Measurements from ENCODE around the gene PTCH1.

The PTCH1 gene

GRCh38 chr9:95459178-95459577 is 57.6 kb downstream of the PTCH1 start:
- Histone ChIP-seq H3K4me3 (ENCODE audit: low read depth, low read length) (no peak overlapping the region), H4K12ac (ENCODE audit: low read depth, low read length) (no peak overlapping the region), H2BK120ac (ENCODE audit: insufficient read depth, low read length, poor library complexity) (no peak overlapping the region), H3K79me2 (ENCODE audit: control insufficient read depth, insufficient read depth, low read length, poor library complexity) (no peaks in the 10 kb centered on the region), H4K91ac (ENCODE audit: low read depth, low read length) (no peak overlapping the region), H2AFZ (ENCODE audit: insufficient read depth, low read length, poor library complexity) (no peak overlapping the region), H3K23ac (ENCODE audit: low read length) (no peak overlapping the region), H3K4me1 (ENCODE audit: control insufficient read depth in 1 of 2, insufficient read depth in 2 of 2, low read length in 2 of 2) (peaks cover 22 to 28% of the 10 kb centered on the region in 2 experiments), H3K27ac (ENCODE audit: low read depth, low read length) (no peak overlapping the region), H4K8ac (ENCODE audit: low read depth, low read length) (no peak overlapping the region), H3K18ac (ENCODE audit: low read length) (no peak overlapping the region), H3K14ac (ENCODE audit: low read length) (no peak overlapping the region), H3K4ac (ENCODE audit: low read depth, low read length) (no peak overlapping the region), H3K4me2 (ENCODE audit: low read length) (no peak overlapping the region), H3K79me1 (ENCODE audit: low read length) (peaks cover 3% of the 10 kb centered on the region), H3K9ac (ENCODE audit: low read length) (no peak overlapping the region), H3K36me3 (ENCODE audit: control insufficient read depth in 1 of 2, insufficient read depth in 2 of 2, low read length in 2 of 2) (peaks cover 46 to 56% of the 10 kb centered on the region in 2 experiments), H2AK5ac (ENCODE audit: low read length) (no peak overlapping the region), H3K27me3 (ENCODE audit: insufficient read depth, low read length) (no peaks in the 10 kb centered on the region), H2BK12ac (ENCODE audit: low read length) (no peak overlapping the region), H3K9me3 (ENCODE audit: insufficient read depth, low read depth, low read length) (no peaks in the 10 kb centered on the region), H2BK5ac (ENCODE audit: low read depth, low read length, poor library complexity) (no peak overlapping the region)
- no CpG with 5 or more reads among the region's 13 CpGs for WGBS (ENCODE audit: extremely low coverage, insufficient coverage, insufficient read length)
- DNase-seq: no peak

GRCh38 chr9:95458666-95459065 is 58.1 kb downstream of the PTCH1 start:
- no peak for DNase-seq
- H3K4me2 ChIP-seq (ENCODE audit: low read length): no peak overlapping the region
- H3K23ac ChIP-seq (ENCODE audit: low read length): no peak overlapping the region
- H3K79me1 ChIP-seq (ENCODE audit: low read length): peaks cover 3% of the 10 kb centered on the region
- no peak overlapping the region for H3K4me3 ChIP-seq (ENCODE audit: low read depth, low read length)
- peaks cover 21 to 27% of the 10 kb centered on the region in 2 experiments for H3K4me1 ChIP-seq (ENCODE audit: control insufficient read depth in 1 of 2, insufficient read depth in 2 of 2, low read length in 2 of 2)
- no peak overlapping the region for H3K18ac ChIP-seq (ENCODE audit: low read length)
- no peaks in the 10 kb centered on the region for H3K27me3 ChIP-seq (ENCODE audit: insufficient read depth, low read length)
- no peak overlapping the region for H3K14ac ChIP-seq (ENCODE audit: low read length)
- no peak overlapping the region for H3K9ac ChIP-seq (ENCODE audit: low read length)
- H3K36me3 ChIP-seq (ENCODE audit: control insufficient read depth in 1 of 2, insufficient read depth in 2 of 2, low read length in 2 of 2): peaks cover 46 to 61% of the 10 kb centered on the region in 2 experiments
- H3K4ac ChIP-seq (ENCODE audit: low read depth, low read length): no peak overlapping the region
- no CpG with 5 or more reads among the region's 6 CpGs for WGBS (ENCODE audit: extremely low coverage, insufficient coverage, insufficient read length)
- H2AFZ ChIP-seq (ENCODE audit: insufficient read depth, low read length, poor library complexity): no peak overlapping the region
- H2BK5ac ChIP-seq (ENCODE audit: low read depth, low read length, poor library complexity): no peak overlapping the region
- H3K9me3 ChIP-seq (ENCODE audit: insufficient read depth, low read depth, low read length): no peaks in the 10 kb centered on the region
- no peak overlapping the region for H4K91ac ChIP-seq (ENCODE audit: low read depth, low read length)
- no peak overlapping the region for H4K12ac ChIP-seq (ENCODE audit: low read depth, low read length)
- no peak overlapping the region for H2BK120ac ChIP-seq (ENCODE audit: insufficient read depth, low read length, poor library complexity)
- no peak overlapping the region for H4K8ac ChIP-seq (ENCODE audit: low read depth, low read length)
- no peak overlapping the region for H2AK5ac ChIP-seq (ENCODE audit: low read length)
- H3K27ac ChIP-seq (ENCODE audit: low read depth, low read length): no peak overlapping the region
- H3K79me2 ChIP-seq (ENCODE audit: control insufficient read depth, insufficient read depth, low read length, poor library complexity): no peaks in the 10 kb centered on the region
- H2BK12ac ChIP-seq (ENCODE audit: low read length): no peak overlapping the region

- Histone ChIP-seq H3K4me3 (ENCODE audit: low read depth, low read length) (no peak overlapping the region), H3K4ac (ENCODE audit: low read depth, low read length) (no peak overlapping the region), H2BK5ac (ENCODE audit: low read depth, low read length, poor library complexity) (no peak overlapping the region), H3K14ac (ENCODE audit: low read length) (no peak overlapping the region), H3K27ac (ENCODE audit: low read depth, low read length) (no peak overlapping the region), H3K4me1 (ENCODE audit: control insufficient read depth in 1 of 2, insufficient read depth in 2 of 2, low read length in 2 of 2) (peaks cover 15 to 21% of the 10 kb centered on the region in 2 experiments), H3K27me3 (ENCODE audit: insufficient read depth, low read length) (no peaks in the 10 kb centered on the region), H2BK120ac (ENCODE audit: insufficient read depth, low read length, poor library complexity) (no peak overlapping the region), H3K9me3 (ENCODE audit: insufficient read depth, low read depth, low read length) (no peaks in the 10 kb centered on the region), H2AK5ac (ENCODE audit: low read length) (no peak overlapping the region), H3K79me1 (ENCODE audit: low read length) (no peaks in the 10 kb centered on the region), H4K91ac (ENCODE audit: low read depth, low read length) (no peak overlapping the region), H3K79me2 (ENCODE audit: control insufficient read depth, insufficient read depth, low read length, poor library complexity) (no peaks in the 10 kb centered on the region), H3K9ac (ENCODE audit: low read length) (no peak overlapping the region), H2AFZ (ENCODE audit: insufficient read depth, low read length, poor library complexity) (no peak overlapping the region), H3K18ac (ENCODE audit: low read length) (no peak overlapping the region), H3K4me2 (ENCODE audit: low read length) (no peak overlapping the region), H3K23ac (ENCODE audit: low read length) (no peak overlapping the region), H2BK12ac (ENCODE audit: low read length) (no peak overlapping the region), H4K8ac (ENCODE audit: low read depth, low read length) (no peak overlapping the region), H3K36me3 (ENCODE audit: control insufficient read depth in 1 of 2, insufficient read depth in 2 of 2, low read length in 2 of 2) (peaks cover 49 to 66% of the 10 kb centered on the region in 2 experiments), H4K12ac (ENCODE audit: low read depth, low read length) (no peak overlapping the region)
- no peak for DNase-seq
- whole genome bisulfite sequencing (ENCODE audit: extremely low coverage, insufficient coverage, insufficient read length): no CpG with 5 or more reads among the region's 12 CpGs
Observed at GRCh38 chr9:95457769-95458168, 59.0 kb downstream of the PTCH1 start.

GRCh38 chr9:95455714-95456113 is 61.1 kb downstream of the PTCH1 start:
- no peak overlapping the region for H4K12ac ChIP-seq (ENCODE audit: low read depth, low read length)
- no peak overlapping the region for H3K23ac ChIP-seq (ENCODE audit: low read length)
- no peaks in the 10 kb centered on the region for H3K27me3 ChIP-seq (ENCODE audit: insufficient read depth, low read length)
- H2BK120ac ChIP-seq (ENCODE audit: insufficient read depth, low read length, poor library complexity): no peak overlapping the region
- peaks cover 16 to 19% of the 10 kb centered on the region in 2 experiments for H3K4me1 ChIP-seq (ENCODE audit: control insufficient read depth in 1 of 2, insufficient read depth in 2 of 2, low read length in 2 of 2)
- peaks cover 38 to 58% of the 10 kb centered on the region in 2 experiments for H3K36me3 ChIP-seq (ENCODE audit: control insufficient read depth in 1 of 2, insufficient read depth in 2 of 2, low read length in 2 of 2)
- no peaks in the 10 kb centered on the region for H3K9me3 ChIP-seq (ENCODE audit: insufficient read depth, low read depth, low read length)
- H4K91ac ChIP-seq (ENCODE audit: low read depth, low read length): no peak overlapping the region
- H3K4me2 ChIP-seq (ENCODE audit: low read length): no peak overlapping the region
- H3K18ac ChIP-seq (ENCODE audit: low read length): peak overlapping the region; percentile 49
- no peak overlapping the region for H2BK5ac ChIP-seq (ENCODE audit: low read depth, low read length, poor library complexity)
- no peak overlapping the region for H2BK12ac ChIP-seq (ENCODE audit: low read length)
- no peak overlapping the region for H3K14ac ChIP-seq (ENCODE audit: low read length)
- peak overlapping the region; percentile 18 for H4K8ac ChIP-seq (ENCODE audit: low read depth, low read length)
- no peak overlapping the region for H3K4me3 ChIP-seq (ENCODE audit: low read depth, low read length)
- H3K27ac ChIP-seq (ENCODE audit: low read depth, low read length): no peak overlapping the region
- WGBS (ENCODE audit: extremely low coverage, insufficient coverage, insufficient read length): no CpG with 5 or more reads among the region's 9 CpGs
- H3K79me1 ChIP-seq (ENCODE audit: low read length): peaks cover 6% of the 10 kb centered on the region
- no peak overlapping the region for H3K4ac ChIP-seq (ENCODE audit: low read depth, low read length)
- H2AFZ ChIP-seq (ENCODE audit: insufficient read depth, low read length, poor library complexity): no peak overlapping the region
- no peak overlapping the region for H2AK5ac ChIP-seq (ENCODE audit: low read length)
- no peak for DNase-seq
- H3K9ac ChIP-seq (ENCODE audit: low read length): no peak overlapping the region
- no peaks in the 10 kb centered on the region for H3K79me2 ChIP-seq (ENCODE audit: control insufficient read depth, insufficient read depth, low read length, poor library complexity)

Measured in trophoblast cell (in vitro differentiated cells and primary cell).